ENCODE data around the gene PLXNB2. TPM values are rescaled to one million over a fixed set of nuclear protein-coding genes. Genes with fewer than 3 reads are reported as not detected.

The PLXNB2 gene
- total and polyA plus RNA-seq, 4 donors: 123 to 310 (median 173) TPM

DNA sequence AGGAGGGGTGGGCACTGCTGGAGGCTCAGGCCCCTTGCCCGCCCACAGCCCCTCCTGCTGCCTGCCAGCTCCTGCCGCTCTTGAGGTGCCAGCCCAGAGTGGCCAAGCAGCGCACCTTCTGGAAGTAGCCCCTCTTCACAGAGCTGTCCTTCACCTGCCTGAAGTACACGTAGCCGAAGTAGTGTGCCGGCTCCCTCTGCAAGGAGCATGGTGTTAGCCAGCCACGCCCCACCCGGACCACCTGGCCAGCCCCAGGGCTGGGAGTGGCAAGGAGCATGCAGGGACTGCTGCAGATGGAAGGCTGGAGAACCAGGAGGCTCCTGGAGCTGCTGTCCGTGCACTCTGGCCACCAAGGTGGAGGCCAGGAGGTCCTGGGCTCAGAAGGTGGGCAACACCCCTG, 9.7 kb upstream of the PLXNB2 start:
- Histone ChIP-seq H3K9me3 (ENCODE audit: control insufficient read depth in 4 of 4, insufficient read depth in 3 of 4, low read length in 3 of 4) (no peaks in the 10 kb centered on the region), H3K36me3 (ENCODE audit: control insufficient read depth in 4 of 4, insufficient read depth in 4 of 4, low read length in 4 of 4) (peaks cover 0 to 2% (median 0%) of the 10 kb centered on the region in 4 donors), H3K27me3 (ENCODE audit: control insufficient read depth in 3 of 3, insufficient read depth in 3 of 3, low read length in 2 of 3) (no peaks in the 10 kb centered on the region), H3K27ac (ENCODE audit: low read depth in 1 of 2, low read length in 1 of 2) (no peak overlapping the region), H3K4me3 (no peak overlapping the region), H3K4me1 (ENCODE audit: control insufficient read depth in 5 of 5, insufficient read depth in 5 of 5, low read length in 5 of 5) (peaks cover 0 to 14% (median 0%) of the 10 kb centered on the region in 5 donors), H3K9ac (ENCODE audit: insufficient read depth in 1 of 2, low read length in 2 of 2) (no peak overlapping the region)
- ATAC-seq (ENCODE audit: insufficient read depth, low FRiP score) (no peak), DNase-seq (no peak)
- WGBS, 2 donors: 90 to 92% methylated on average over 9 of the region's 9 CpGs
- TF ChIP-seq, protein P1, sequence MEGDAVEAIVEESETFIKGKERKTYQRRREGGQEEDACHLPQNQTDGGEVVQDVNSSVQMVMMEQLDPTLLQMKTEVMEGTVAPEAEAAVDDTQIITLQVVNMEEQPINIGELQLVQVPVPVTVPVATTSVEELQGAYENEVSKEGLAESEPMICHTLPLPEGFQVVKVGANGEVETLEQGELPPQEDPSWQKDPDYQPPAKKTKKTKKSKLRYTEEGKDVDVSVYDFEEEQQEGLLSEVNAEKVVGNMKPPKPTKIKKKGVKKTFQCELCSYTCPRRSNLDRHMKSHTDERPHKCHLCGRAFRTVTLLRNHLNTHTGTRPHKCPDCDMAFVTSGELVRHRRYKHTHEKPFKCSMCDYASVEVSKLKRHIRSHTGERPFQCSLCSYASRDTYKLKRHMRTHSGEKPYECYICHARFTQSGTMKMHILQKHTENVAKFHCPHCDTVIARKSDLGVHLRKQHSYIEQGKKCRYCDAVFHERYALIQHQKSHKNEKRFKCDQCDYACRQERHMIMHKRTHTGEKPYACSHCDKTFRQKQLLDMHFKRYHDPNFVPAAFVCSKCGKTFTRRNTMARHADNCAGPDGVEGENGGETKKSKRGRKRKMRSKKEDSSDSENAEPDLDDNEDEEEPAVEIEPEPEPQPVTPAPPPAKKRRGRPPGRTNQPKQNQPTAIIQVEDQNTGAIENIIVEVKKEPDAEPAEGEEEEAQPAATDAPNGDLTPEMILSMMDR (IDR thresholded peaks at IDR 0.05; ENCODE audit: control extremely low read depth, extremely low read depth): no peak

DNA sequence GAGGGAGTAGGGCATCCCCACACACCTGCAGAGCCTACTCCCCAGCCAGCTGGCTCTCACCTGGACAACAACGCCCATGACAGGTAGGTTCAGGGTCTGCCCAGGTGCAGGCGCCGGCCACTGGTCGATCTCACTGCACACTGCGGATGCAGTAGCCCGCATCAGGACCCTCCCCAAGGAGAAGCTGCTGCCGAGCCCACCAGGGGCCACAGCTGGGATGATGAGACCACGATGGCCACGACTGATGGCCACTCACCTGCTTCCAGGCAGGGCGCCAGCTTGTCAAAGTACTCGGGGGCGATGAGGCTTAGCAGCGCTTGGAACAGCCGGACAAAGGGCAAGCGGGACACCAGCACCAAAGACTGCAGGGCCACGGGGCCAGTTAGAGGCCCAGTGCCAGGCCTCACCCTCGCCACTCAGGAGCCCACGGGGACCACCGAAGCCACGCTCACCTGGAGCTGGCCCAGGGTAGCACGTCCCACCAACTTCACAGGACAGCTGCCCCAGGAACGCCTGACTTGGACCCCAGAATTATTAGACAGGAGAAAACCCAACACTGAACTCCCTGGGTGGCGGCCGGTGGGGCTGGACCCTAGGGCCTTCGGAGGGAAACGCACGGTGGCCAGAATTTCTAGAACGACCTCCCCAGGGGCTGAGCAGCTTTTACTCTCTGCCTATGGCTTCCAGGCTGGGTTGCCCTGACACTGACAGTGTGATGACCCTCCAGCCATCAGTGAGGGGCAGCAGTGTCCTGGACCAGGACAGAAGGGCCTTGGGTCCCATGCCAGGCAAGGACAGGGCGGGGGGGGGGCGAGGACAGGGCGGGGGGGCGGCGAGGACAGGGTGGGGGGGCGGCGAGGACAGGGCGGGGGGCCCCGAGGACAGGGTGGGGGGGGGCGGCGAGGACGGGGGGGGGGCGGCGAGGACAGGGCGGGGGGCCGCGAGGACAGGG, 8.9 kb upstream of the PLXNB2 start:
- H3K27me3 ChIP-seq (ENCODE audit: control insufficient read depth in 3 of 3, insufficient read depth in 3 of 3, low read length in 2 of 3): no peaks in the 10 kb centered on the region
- ATAC-seq (ENCODE audit: insufficient read depth, low FRiP score) (no peak), DNase-seq (no peak)
- 87 to 93% methylated on average over 28 to 34 of the region's 45 CpGs for WGBS, 2 donors
- H3K4me1 ChIP-seq (ENCODE audit: control insufficient read depth in 5 of 5, insufficient read depth in 5 of 5, low read length in 5 of 5): peaks cover 0 to 14% (median 0%) of the 10 kb centered on the region in 5 donors
- H3K4me3 ChIP-seq: no peak overlapping the region
- no peaks in the 10 kb centered on the region for H3K9me3 ChIP-seq (ENCODE audit: control insufficient read depth in 4 of 4, insufficient read depth in 3 of 4, low read length in 3 of 4)
- H3K27ac ChIP-seq (ENCODE audit: low read depth in 1 of 2, low read length in 1 of 2): no peak overlapping the region
- H3K36me3 ChIP-seq (ENCODE audit: control insufficient read depth in 4 of 4, insufficient read depth in 4 of 4, low read length in 4 of 4): peaks cover 0 to 2% (median 0%) of the 10 kb centered on the region in 4 donors
- no peak overlapping the region for H3K9ac ChIP-seq (ENCODE audit: insufficient read depth in 1 of 2, low read length in 2 of 2)
- TF ChIP-seq, protein P1 (IDR thresholded peaks at IDR 0.05; ENCODE audit: control extremely low read depth, extremely low read depth): no peak

DNA sequence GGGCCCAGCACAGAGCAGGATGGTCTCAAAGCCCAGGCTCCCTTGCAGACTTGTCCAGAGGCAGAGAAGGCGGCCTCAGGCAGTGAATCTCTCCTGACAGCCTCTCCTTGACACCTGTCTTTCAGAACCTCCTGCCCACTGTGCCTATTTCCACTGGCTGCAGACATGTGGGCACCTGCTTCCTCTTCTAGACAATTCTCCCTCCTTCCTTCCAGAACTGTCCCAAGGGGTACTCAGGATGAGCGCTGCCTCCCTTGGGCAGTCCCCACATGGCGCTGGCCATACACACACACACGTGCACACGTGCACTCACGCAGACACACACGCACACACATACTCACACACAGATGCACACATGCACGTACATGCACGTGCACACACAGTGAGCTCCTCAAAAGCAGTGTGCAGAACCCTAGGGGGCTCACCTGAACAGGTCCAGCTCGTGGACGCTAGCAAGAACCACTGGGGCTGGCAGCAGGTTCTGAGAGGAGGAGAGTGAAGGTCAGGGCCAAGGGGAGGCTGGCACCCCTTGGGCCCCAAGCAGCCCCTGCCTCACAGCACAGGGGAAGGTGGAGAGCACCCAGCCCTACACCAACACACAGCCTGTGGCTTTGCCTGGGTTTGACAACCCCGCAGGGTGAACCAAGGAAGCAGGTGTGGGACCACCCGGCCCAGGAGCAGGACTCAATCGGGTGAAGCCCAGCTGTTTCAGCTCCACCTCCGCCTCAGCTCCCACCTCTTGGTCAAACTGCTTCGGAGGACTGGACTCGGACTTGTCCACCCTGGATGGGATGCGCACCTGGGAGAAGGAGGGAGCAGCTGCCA, 8.1 kb upstream of the PLXNB2 start:
- H3K9ac ChIP-seq (ENCODE audit: insufficient read depth in 1 of 2, low read length in 2 of 2): no peak overlapping the region
- no peak for DNase-seq
- TF ChIP-seq, protein P1 (IDR thresholded peaks at IDR 0.05; ENCODE audit: control extremely low read depth, extremely low read depth): no peak
- H3K4me3 ChIP-seq: no peak overlapping the region
- ATAC-seq (ENCODE audit: insufficient read depth, low FRiP score): no peak
- no peaks in the 10 kb centered on the region for H3K9me3 ChIP-seq (ENCODE audit: control insufficient read depth in 4 of 4, insufficient read depth in 3 of 4, low read length in 3 of 4)
- H3K27me3 ChIP-seq (ENCODE audit: control insufficient read depth in 3 of 3, insufficient read depth in 3 of 3, low read length in 2 of 3): no peaks in the 10 kb centered on the region
- 89 to 91% methylated on average over 18 of the region's 18 CpGs for WGBS, 2 donors
- peaks cover 0 to 2% (median 0%) of the 10 kb centered on the region in 4 donors for H3K36me3 ChIP-seq (ENCODE audit: control insufficient read depth in 4 of 4, insufficient read depth in 4 of 4, low read length in 4 of 4)
- peaks cover 0 to 14% (median 0%) of the 10 kb centered on the region in 5 donors for H3K4me1 ChIP-seq (ENCODE audit: control insufficient read depth in 5 of 5, insufficient read depth in 5 of 5, low read length in 5 of 5)
- H3K27ac ChIP-seq (ENCODE audit: low read depth in 1 of 2, low read length in 1 of 2): no peak overlapping the region
